Activated effector memory CD4-positive, alpha-beta T cell treated with Interleukin-2 at 50 U/mL for 16 hours (primary cell): ENCODE data around the gene TMEM92.

Experiments
- DNase-seq: peaks from one replicate; pipeline ENCODE4 v3.0.0-alpha.2; 2020

Gene TMEM92

DNA sequence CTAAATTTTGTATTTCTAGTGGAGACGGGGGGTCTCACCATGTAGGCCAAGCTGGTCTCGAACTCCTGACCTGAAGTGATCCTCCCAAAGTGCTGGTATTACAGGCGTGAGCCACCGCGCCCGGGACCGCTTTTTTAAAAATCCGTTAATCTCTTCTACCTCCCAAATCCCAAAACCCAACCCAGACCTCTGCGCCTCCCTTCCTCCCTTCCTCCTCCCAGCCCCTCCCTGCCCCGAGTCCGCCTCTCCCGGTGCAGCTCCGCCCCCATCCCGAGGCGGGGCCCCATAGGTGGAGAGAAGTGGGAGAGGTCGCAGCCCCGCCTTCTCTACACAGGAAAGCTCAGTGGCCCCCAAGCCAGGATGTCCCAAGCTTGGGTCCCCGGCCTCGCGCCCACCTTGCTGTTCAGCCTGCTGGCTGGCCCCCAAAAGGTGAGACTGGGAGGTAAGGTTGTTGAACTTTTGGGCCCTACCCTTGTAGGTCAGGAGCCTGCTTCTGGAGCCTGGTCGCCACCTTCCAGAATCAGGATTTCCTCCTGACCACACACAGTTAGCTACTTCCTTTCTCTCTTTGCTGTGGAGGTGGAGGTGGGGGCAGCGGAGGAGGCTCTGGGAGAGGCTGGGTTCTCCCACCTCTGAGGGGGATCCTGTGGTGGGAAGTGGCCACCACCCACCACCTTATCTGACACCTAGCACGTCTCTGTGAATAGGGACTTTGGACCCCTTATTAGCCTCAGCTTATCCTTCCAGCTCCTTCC lies at the start of gene TMEM92:
Gene TMEM92 (plus strand): TSS at position 325 of the 755 bp plus-strand sequence. CDS start 36 bp downstream, at position 361.
- no peak for DNase-seq

DNA sequence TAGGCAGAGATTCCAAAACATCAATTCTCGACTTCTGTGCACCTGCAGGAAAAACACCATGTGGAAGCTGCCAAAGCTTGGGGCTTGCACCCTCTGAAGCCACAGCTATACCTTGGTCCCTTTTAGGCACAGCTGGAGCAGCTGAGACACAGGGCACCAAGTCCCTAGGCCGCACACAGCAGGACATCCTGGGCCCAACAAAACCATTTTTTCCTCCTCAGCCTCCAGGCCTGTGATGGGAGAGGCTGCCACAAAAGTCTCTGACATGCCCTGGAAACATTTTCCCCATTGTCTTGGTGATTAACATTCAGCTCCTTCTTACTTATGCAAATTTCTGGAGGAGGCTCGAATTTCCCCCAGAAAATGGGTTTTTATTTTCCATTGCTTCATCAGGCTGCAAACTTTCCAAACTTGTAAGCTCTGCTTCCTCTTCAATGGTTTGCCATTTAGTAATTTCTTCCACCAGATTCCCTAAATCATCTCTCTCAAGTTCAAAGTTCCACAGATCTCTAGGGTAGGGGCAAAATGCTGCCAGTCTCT lies 48.5 kb upstream of the TMEM92 start:
- DNase-seq = no peak

DNA sequence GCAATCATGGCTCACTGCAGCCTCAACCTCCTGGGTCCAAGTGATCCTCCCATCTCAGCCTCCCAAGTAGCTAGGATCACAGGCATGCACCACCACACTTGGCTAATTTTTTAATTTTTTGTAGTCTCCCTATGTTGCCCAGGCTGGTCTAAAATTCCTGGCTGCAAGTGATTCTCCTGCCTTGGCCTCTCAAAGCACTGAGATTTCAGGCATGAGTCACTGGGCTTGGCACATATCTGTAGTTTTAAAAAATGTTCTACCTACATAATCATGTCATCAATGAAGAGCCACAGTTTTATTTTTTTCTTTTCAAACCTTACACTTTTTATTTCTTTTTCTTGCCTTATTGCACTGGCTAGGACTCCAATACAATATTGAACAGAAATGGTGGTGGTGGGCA lies 39.7 kb upstream of the TMEM92 start:
- DNase-seq = no peak

DNA sequence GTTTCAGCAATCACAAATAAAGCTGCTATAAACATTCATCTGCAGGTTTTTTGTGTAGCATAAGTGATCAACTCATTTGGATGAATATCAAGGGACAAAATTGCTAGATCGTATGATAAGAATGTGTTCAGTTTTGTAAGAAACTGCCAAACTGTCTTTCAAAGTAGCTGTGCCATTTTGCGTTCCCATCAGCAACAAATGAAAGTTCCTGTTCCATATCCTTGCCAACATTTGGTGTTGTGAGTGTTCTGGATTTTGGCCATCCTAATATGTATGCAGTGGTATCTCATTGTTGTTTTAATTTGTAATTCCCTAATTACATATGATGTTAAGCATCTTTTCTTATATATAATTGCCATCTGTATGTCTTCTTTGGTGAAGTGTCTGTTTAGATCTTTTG lies 36.4 kb upstream of the TMEM92 start:
- DNase-seq = no peak

DNA sequence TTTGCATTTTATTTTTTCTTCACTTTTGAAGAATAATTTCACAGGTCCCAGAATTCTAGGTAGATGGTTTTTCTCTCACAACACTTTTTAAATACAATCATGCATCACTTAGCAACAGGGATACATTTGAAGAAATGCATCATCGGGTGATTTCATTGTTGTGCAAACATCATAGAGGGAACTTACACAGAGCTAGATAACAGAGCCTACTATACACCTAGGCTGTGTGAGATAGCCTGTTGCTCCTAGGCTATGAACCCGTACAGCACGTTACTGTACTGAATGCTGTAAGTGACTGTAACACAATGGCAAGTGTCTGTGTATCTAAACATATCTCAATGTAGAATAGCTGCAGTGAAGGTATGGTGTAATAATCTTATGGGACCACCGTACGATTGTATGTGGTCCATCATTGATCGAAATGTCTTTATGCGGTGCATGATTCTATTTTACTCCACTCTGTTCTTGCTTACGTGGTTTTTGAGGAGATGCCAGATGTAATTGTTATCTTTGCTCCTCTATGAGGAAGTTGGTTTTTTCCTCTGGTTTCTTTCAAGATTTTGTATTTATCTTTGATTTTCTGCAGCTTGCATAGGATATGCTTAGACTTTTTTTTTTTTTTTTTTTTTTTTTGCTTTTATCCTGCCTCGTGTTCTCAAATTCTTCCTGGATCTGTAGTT lies 35.5 kb upstream of the TMEM92 start:
- DNase-seq = no peak

DNA sequence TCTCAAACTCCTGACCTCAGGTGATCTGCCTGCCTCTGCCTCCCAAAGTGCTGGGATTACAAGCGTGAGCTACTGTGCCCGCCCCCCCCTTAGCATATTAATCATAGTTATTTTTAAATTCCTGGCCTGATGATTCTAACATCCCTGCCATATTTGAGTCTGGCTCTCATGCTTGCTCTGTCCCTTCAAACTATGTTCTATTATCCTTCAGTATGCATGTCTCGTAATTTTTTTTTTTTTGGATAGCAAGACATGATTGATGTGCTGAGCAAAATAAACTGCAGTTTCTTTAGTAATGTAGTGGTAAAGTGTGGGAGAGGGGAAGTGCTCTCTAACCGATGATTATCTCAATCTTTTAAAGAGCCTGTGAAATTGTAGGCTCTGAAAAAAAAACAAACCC lies 34.3 kb upstream of the TMEM92 start:
- DNase-seq = no peak

DNA sequence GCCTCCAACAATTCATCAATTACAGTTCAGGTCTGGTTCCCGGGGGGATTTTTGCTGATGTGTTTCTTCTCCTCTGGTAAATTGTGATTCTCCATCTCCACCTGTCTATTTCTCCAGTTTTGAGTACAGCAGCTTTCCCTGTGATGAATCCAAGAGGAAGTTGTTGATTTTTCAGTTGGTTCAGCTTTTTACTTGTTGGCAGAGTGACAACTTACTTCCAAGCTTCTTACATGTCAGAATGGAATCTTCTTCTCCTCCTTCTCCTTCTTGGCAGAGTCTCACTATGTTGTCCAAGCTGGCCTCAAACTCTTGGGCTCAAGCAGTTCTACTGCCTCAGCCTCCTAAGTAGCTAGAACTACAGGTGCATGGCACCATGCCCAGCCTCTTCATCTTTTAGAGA lies 33.4 kb upstream of the TMEM92 start:
- DNase-seq = no peak

DNA sequence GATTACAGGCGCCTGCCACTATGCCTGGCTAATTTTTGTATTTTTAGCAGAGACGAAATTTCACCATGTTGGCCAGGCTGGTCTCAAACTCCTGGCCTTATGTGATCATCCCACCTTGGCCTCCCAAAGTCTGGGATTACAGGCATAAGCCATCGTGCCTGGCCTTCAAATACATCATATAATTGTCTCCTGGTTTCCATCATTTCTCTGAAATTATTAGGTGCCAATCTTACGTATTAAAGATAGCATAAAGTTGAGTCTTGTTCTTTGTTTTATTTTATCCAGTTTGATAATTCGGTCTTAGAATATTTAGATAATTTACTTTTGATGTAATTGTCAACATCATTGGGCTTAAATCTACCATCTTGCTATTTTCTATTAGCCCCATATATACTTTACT lies 32.8 kb upstream of the TMEM92 start:
- no peak for DNase-seq

DNA sequence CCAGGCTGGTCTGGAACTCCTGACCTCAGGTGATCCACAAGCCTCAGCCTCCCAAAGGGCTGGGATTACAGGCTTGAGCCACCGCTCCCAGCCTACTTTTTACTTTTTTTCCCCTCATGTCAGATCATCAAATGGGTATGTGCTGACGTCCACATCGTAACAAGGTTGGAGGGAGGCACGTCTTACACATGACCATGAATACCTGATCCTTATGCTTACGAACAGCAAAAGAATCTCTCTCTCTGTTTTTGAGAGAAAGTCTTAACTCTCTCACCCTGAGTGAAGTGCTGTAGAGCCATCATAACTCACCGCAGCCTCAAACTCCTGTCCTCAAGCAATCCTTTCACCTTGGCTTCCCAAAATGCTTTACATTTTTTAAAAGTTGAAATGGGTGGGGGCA lies 29.5 kb upstream of the TMEM92 start:
- DNase-seq = no peak

DNA sequence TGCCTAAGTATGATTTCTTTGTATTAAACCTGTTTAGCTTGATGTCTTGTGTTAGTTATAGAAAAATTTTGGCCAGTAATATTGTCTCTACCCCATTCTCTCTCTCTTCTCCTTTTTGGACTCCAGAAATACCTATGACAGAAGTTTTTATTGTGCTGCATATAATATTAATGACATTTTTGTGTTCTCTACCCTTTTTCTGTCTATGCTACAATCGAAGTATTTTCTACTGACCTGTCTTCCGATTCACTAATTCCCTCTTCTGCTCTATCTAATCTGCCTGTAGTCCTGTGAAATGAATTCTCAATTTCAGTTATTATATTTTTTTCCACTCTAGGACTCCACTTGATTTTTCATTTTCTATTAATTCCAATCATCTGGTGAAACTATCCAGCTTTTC lies 26.0 kb upstream of the TMEM92 start:
- DNase-seq = no peak

DNA sequence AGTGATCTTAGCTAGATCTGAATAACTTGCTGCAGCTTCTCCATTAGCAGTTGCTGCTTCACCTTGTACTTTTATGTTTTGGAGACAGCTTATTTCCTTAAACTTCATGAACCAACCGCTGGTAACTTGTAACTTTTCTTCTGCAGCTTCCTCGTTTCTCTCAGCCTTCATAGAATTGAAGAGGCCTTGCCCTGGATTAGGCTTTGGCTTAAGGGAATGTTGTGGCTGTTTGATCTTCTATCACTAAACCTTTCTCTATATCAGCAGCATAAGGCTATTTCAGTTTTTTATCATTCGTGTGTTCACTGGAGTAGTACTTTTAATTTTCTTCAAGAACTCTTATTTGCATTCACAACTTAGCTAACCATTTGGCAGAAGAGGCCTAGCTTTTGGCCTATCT lies 21.5 kb upstream of the TMEM92 start:
- DNase-seq = no peak

DNA sequence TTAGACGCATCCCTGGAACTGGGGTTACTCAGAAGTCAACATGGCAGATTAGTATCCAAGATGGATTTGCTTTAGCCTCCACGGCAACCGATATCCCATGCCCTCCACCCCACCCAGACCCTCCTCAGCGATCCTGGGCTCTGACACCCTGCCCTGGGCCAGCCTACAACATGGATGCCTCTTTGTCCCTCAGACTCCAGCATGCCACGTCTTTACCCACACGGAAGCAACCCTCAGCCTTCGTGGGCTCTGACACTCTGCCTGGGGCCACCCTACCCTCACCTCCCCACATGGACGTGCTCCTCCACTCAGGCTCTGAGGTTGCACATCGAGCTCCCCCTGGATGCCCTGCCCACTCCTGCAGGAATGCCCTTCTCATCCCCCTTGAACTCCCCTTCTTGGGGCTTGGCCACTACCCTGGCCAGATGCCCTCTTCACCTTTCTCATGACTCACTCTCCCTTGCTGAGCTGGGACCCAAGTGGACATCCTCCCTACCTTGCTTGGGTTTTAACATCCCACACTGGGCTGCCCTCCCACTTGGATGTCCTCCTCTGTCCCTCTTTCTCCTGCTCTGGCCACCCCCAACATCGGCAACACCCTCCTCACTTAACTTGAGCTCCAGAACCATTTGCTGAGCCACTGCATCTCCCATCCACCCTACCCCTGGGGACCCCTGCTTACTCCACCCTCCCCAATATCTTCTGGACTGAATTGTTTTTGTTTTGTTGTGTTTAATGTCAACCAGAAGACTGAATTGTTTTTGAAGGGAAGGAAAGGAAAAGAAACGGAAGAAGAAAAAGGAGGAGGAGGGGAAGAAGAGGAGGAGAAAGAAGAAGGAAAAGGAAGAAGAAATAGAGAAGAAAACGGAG lies 18.3 kb upstream of the TMEM92 start:
- no peak for DNase-seq

DNA sequence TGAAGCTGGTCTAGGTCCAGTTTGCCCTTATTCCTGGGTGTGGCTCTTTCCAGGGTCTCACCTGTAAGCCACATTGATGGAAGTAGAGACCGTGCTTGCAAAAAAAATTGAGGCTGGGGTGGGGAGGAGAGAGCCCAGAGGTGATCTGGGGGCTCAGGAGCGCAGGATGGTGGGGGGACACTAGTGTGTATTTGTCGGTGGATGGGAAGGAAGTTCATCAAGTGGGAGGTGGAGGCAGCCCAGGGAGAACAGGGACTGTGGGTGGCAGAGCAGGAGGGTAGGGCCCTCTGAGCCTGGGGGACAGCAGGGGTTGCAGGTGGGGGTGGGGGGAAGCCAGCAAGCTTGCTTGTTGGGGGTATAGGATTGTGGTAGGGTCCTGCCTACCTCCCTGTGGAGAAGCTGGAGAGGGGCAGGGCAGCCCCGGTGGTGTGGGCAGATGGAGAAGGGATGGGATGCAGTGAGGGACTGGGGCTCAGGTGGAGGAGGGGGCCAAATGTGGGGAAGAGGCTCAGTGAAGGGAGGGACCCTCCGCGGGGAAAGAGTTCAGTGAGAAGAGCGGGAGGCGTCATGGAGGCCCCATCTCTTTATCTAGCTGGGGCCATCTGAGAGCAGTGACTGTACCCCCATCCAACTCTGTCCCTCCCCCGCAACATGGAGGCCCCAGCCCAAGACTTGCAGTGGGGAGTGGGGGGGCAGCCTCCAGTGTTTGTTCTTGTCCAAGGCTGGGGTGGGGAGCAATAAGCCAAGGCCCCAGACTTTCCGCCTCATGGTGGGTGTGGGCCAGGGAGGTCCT lies 17.2 kb upstream of the TMEM92 start:
- DNase-seq = no peak

DNA sequence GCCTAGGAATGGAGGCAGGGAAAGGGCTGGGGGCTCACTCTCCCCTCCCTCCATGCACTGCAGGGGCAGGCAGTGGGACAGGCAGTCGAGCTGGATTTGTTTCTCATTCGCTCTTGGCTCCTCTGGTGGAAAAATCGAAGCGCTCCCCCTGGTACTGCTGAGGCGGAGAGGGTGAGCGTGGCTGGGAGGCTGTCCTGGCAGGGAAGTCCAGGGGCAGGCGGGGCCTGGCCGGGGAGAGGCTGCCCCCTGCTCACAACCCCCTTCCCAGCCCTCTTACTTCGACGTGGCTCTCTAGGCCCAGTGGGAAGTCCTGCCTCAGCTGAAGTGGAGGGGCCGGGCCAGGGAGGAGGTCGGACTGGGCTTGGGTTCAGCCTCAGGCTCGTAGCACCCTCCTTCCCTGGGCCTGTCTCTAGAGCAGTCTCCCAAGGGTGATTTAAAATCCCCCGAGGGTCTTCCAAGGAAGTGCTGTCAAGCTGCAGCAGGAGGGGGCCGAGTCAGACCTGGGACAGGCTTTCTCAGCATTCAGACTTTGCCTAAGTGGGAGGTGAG lies 16.5 kb upstream of the TMEM92 start:
- DNase-seq = no peak

DNA sequence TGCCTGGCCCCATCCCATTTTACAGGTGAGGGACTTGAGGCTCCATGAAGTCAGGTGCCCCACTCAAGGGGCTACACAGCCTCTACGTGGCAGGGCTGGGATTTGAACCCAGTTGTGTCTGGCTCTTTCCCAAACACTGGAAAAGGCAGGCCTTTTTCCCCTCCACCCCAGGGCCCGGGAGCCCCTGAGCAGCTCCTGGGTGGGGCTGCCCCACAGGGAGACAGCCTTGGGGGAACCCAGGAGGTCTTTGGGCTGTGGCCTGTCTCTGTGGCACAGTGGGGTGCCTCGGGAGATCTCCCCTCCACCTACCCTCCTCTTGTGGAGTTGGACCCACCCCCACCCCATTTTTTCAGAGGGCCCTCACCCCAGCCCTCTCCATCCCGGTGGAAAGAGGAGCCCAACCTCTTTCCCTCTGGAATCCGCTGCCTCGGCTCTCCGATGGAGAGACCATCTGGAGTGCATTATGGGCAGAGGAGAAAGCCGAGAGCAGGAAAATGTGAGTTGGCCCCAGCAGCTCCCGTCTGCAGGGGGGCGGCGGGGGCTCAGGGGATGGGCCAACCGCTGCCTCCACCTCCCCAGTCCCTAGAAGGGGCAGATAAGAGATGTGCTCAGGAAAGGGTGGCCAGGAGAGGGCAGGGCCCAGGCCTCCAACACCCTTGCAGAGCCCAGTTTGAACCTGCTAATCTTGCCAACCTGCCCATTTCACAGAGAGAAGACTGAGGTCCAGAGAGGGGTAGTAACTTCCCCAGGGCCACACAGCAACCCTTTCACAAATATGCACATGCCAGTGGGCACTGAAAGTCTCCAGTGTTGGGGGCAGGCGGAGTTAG lies 15.4 kb upstream of the TMEM92 start:
- no peak for DNase-seq

DNA sequence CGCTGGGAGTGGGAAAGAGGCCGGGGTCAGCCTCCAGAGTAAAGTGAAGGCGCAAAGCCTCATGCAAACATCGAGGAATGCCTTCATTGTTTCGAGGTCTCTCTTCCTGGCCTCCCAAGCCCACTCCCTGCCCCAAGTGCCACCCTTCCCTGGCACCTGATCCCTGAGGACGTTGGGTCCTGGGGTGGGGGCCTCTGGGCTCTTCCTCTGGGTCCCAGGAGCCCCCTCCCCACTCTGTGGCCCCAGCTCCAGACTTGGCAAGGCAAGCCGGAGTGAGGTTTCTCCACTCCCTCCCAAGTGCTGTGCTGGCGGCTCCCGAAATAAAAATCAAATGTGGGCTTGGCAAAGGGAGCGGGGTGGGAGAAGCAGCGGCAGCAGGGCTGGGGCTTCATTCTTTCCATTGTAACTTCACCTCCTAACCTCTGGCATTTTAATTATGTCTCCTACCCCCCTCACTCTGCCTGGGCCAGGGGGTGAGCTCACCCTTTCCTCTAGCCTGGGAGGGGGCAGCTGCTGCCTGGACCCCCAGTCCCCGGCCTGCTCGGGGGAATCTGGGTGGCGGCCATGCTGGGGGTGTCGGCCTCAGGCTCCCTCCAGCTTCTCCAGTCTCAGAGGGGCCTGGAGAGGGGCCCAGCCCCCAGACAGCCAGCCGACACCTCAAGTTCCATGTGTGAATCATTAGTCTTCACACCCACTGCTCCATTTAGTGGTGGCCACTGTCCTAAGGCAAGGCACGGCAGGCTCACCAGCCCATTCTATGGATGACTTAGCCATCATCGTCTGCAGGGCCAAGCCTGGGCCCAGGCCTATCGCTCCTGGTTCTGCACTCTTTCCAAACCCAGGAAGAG lies 14.6 kb upstream of the TMEM92 start:
- DNase-seq = no peak

DNA sequence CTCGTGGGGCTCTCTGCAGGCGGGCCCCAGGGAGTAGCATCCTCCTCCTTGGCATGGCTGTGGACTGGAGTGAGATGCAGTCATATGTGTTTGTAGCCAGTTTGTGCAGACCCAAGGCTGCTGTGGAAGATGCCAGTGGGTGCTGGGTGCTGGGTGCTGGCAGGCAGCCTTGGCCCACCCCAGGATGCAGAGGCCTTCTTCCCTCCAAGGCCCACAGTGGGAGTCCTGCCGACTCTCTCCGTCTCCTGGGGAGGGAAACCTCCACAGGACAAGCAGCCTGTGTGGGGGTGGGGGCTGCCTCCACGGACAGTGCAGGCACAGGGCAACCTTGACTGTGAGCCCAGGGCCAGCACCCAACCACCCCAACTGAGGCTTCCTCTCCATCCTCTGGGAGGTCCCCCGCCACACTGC lies 13.8 kb upstream of the TMEM92 start:
- DNase-seq = no peak

DNA sequence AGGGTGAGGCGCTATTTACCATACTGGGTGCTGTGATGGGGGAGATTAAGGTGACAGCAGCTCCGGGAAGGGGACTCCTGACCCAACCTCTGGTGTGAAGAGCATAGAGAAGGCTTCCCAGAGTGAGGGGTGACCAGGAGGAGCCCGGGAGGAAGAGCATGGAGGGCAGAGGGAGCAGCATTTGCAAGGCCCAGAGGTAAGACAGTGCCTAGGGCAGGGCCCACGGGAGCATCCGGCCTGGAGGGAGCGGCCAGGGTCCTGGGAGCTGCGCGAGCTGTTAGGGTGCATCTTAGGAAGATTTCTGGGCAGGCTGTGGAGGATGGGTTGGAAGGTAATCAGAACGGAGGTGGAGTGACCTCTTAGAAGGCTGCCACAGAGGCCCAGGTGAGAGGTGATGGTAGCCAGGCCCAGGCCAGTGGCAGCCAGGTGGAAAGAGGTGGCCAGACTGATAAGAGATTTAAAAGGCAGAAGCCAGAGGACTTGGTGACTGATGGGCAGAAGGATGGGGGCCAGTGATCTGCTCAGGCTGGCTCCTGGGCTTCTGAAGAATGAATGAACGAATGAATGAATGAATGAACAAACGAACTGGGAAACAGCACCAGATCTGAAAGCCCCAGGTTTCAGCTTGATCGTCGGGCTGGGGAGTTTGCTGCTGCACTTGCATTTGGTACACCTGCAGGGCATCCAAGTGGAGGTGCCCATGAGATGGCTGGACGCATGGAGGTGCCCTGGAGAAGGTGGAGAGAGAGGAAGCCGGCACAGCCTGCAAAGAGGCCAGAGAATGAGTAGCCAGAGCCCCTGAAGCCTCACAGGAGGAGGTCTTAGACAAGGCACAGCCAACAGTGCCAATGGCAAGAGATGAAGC lies 13.0 kb upstream of the TMEM92 start:
- no peak for DNase-seq
